K562 (cell line): ENCODE measurements around the gene GADD45GIP1. TPM values are rescaled to one million over a fixed set of nuclear protein-coding genes. Genes with fewer than 3 reads are reported as not detected.

Source experiments
- DDX20 ChIP-seq: fragments of 450-650 bp; IDR thresholded peaks from 2 replicates; pipeline ENCODE4 v1.6.1; 2016; ENCODE audit warnings: missing genetic modification characterization, low read depth, mild to moderate bottlenecking, missing compliant biosample characterization, moderate library complexity
- E2F6 ChIP-seq, 2 experiments: IDR thresholded peaks; 2 replicates each; pipeline ENCODE4 v1.6.1; 2011; ENCODE audit warnings: borderline replicate concordance in 1 of 2, control low read depth in 1 of 2, low read depth in 1 of 2, low read length in 1 of 2, mild to moderate bottlenecking in 1 of 2, mixed read lengths in 1 of 2, moderate library complexity in 1 of 2; ENCODE audit not compliant: insufficient read depth in 1 of 2, insufficient read length in 1 of 2, poor library complexity in 1 of 2, severe bottlenecking in 1 of 2; ENCODE audit errors: extremely low read depth in 1 of 2
- GATAD2A ChIP-seq: fragments of 450-650 bp; IDR thresholded peaks from 2 replicates; pipeline ENCODE4 v1.6.1; 2017
- GTF2B ChIP-seq: IDR thresholded peaks from 2 replicates; pipeline ENCODE4 v1.6.1; 2011; ENCODE audit not compliant: insufficient read length; ENCODE audit errors: extremely low read depth
- HDAC6 ChIP-seq: IDR thresholded peaks from 2 replicates; pipeline ENCODE4 v1.6.1; 2012; ENCODE audit warnings: low read depth, mild to moderate bottlenecking, control low read depth, inconsistent platforms, low read length, moderate library complexity
- KDM5B ChIP-seq: fragments of 200-600 bp; sonication (generic); IDR thresholded peaks from 2 replicates; pipeline ENCODE4 v1.6.1; 2012; ENCODE audit warnings: low read depth, mild to moderate bottlenecking, moderate library complexity, low read length, control low read depth, inconsistent platforms; ENCODE audit not compliant: insufficient replicate concordance
- NCOA1 ChIP-seq: fragments of 450-650 bp; IDR thresholded peaks from 2 replicates; pipeline ENCODE4 v1.6.1; 2016; ENCODE audit warnings: low read depth
- SFPQ ChIP-seq: fragments of 200-400 bp; formaldehyde crosslinking; IDR thresholded peaks from 2 replicates; pipeline ENCODE4 v1.6.1; 2017; ENCODE audit warnings: mild to moderate bottlenecking, low read depth, low read length, moderate library complexity
- SMARCA4 ChIP-seq: fragments of 450-650 bp; IDR thresholded peaks from 2 replicates; pipeline ENCODE4 v1.6.1; 2016
- SMC3 ChIP-seq: conservative IDR thresholded peaks from 2 replicates; pipeline ENCODE4 v1.6.1; 2011; ENCODE audit warnings: low read depth, low read length, improper control_type of control experiment; ENCODE audit not compliant: insufficient read depth
- U2AF2 ChIP-seq: fragments of 200-400 bp; formaldehyde crosslinking; optimal IDR thresholded peaks from 2 replicates; pipeline ENCODE3; 2017; ENCODE audit warnings: low read depth, mild to moderate bottlenecking, low read length
- USF2 ChIP-seq: sonication (generic); formaldehyde crosslinking; IDR thresholded peaks from 2 replicates; pipeline ENCODE4 v1.5.0; 2020; ENCODE audit warnings: missing genetic modification reagents
- VEZF1 ChIP-seq: fragments of 200-800 bp; sonication (Bioruptor generic); IDR thresholded peaks from 2 replicates; pipeline ENCODE4 v1.6.1; 2017; ENCODE audit warnings: missing genetic modification characterization, missing compliant biosample characterization
- ZBTB7A ChIP-seq: IDR thresholded peaks from 2 replicates; pipeline ENCODE4 v1.6.1; 2011; ENCODE audit warnings: low read depth, mild to moderate bottlenecking, low read length, moderate library complexity, borderline replicate concordance; ENCODE audit not compliant: control insufficient read depth
- ZFP1 ChIP-seq: fragments of 450-650 bp; formaldehyde crosslinking; IDR thresholded peaks from 2 replicates; pipeline ENCODE4 v1.4.0; 2020; ENCODE audit warnings: mild to moderate bottlenecking, mixed read lengths
- ZNF263 ChIP-seq: sonication (generic); formaldehyde crosslinking; IDR thresholded peaks from 2 replicates; pipeline ENCODE4 v1.8.0; 2022; ENCODE audit warnings: mild to moderate bottlenecking, missing genetic modification reagents, borderline replicate concordance
- polyA plus RNA-seq, 8 experiments: library from polyadenylated mRNA; depleted of rRNA in 4 of 8; stranded (reverse) in 5 of 8; unstranded in 3 of 8; fragments of >200 nt; fragmentation: Nextera tagmentation in 2 of 8; fragmentation: Illumina TruSeq in 1 of 8; extraction: Ambion mirVana in 2 of 8; extraction: Trizol in 1 of 8; gene quantifications; 2 replicates each; pipeline versions ENCODE4 v1.2.1 to v1.2.3, GENCODE V29; 2011 to 2014; ENCODE audit warnings: inconsistent platforms in 1 of 8, missing spikeins in 1 of 8
- total RNA-seq, 7 experiments: library from RNA; depleted of rRNA in 6 of 7; stranded (reverse); fragments of >200 nt in 6 of 7; fragmentation: Illumina TruSeq in 2 of 7; extraction: Trizol in 2 of 7; gene quantifications; 2 replicates each; pipeline versions ENCODE4 v1.2.1 to v1.2.3, GENCODE V29; 2011 to 2021; ENCODE audit warnings: low replicate concordance in 1 of 7
- TF ChIP-seq, protein P1 (sequence below): sonication (generic); formaldehyde crosslinking; IDR thresholded peaks from 2 replicates; pipeline ENCODE4 v1.9.0; 2022; ENCODE audit warnings: mild to moderate bottlenecking, missing genetic modification reagents
- TF ChIP-seq, protein P2 (sequence below): fragments of 450-650 bp; IDR thresholded peaks from 2 replicates; pipeline ENCODE4 v1.6.1; 2016; ENCODE audit warnings: missing biosample characterization, missing genetic modification characterization

Gene GADD45GIP1
- total and polyA plus RNA-seq, 9 of the 15 experiments (the other 6 are each of a cell fraction or from before 2014, with no cell fraction given): 5.1 to 161 (median 29.2) TPM

- TF ChIP-seq SFPQ: no peak
- no peak for TF ChIP-seq DDX20 (tag)
- no peak for TF ChIP-seq ZNF263 (CRISPR knock-in tag)
- no peak for TF ChIP-seq ZFP1 (CRISPR knock-in tag)
- TF ChIP-seq VEZF1 (CRISPR knock-in tag): peak; percentile 89
- no peak for TF ChIP-seq SMC3
- TF ChIP-seq U2AF2: no peak
- no peak for TF ChIP-seq GTF2B
- 0 out of 2 replicates have a peak, but pooled peaks have one; percentile 59 for TF ChIP-seq HDAC6
- TF ChIP-seq, protein P1, sequence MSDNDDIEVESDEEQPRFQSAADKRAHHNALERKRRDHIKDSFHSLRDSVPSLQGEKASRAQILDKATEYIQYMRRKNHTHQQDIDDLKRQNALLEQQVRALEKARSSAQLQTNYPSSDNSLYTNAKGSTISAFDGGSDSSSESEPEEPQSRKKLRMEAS (CRISPR knock-in tag): peak; percentile 47; the same call in 1 of the 2 replicates
- TF ChIP-seq KDM5B: peak; percentile 67
- no peak for TF ChIP-seq SMARCA4
- TF ChIP-seq, protein P2, sequence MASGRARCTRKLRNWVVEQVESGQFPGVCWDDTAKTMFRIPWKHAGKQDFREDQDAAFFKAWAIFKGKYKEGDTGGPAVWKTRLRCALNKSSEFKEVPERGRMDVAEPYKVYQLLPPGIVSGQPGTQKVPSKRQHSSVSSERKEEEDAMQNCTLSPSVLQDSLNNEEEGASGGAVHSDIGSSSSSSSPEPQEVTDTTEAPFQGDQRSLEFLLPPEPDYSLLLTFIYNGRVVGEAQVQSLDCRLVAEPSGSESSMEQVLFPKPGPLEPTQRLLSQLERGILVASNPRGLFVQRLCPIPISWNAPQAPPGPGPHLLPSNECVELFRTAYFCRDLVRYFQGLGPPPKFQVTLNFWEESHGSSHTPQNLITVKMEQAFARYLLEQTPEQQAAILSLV (tag): no peak
- no peak for TF ChIP-seq USF2
- TF ChIP-seq E2F6 (IDR thresholded peaks at IDR 0.05; ENCODE audit: borderline replicate concordance in 1 of 2, extremely low read depth in 1 of 2, insufficient read depth in 1 of 2, insufficient read length in 1 of 2, low read depth in 1 of 2, low read length in 1 of 2, poor library complexity in 1 of 2, severe bottlenecking in 1 of 2): peak; percentile 18 to 57
- peak; percentile 59; the same call in 1 of the 2 replicates for TF ChIP-seq GATAD2A
- peak; percentile 44; the same call in 1 of the 2 replicates for TF ChIP-seq ZBTB7A
- TF ChIP-seq NCOA1: no peak
Measured at GRCh38 chr19:12995596-12996405, 38.8 kb upstream of the GADD45GIP1 start (continued).
